Common myeloid progenitor, CD34-positive (primary cell): ENCODE measurements around the gene UGT2B17.
"Not testable (repeated sequence)": the region's sequence is repeated elsewhere in the genome, so short reads cannot be mapped to it uniquely, and the experiment has no call there.

Experiments
- CTCF ChIA-PET: fragments of 350-600 bp; sonication (Branson Sonifier 250); formaldehyde crosslinking; loops from one replicate; lab custom pipeline; 2021; ENCODE audit warnings: antibody characterized with exemption; lab: Charles Lee
- POLR2A ChIA-PET: fragments of 350-600 bp; sonication (Branson Sonifier 250); formaldehyde crosslinking; loops from one replicate; lab custom pipeline; 2021; ENCODE audit warnings: antibody characterized with exemption; lab: Charles Lee
- DNase-seq, 3 donors: peaks; one replicate each; pipeline versions ENCODE4 v3.0.0 to v3.0.0-alpha.2; 2013
- H3K27ac ChIP-seq, 2 experiments: 1 replicate in 1 of 2; 2 replicates in 1 of 2; pipeline ENCODE4 v1.7.0; 2013; ENCODE audit warnings: inconsistent platforms in 2 of 2, low read length in 2 of 2, mild to moderate bottlenecking in 2 of 2, low read depth in 1 of 2, moderate library complexity in 1 of 2; ENCODE audit not compliant: severe bottlenecking in 2 of 2, insufficient read depth in 1 of 2, poor library complexity in 1 of 2
- H3K27me3 ChIP-seq, 5 experiments: replicated peaks in 2 of 5; 1 replicate in 3 of 5; 2 replicates in 2 of 5; pipeline versions ENCODE4 v1.6.1 to v1.7.0; 2013; ENCODE audit warnings: low read length in 4 of 5, mild to moderate bottlenecking in 2 of 5, moderate library complexity in 2 of 5, inconsistent platforms in 1 of 5; ENCODE audit not compliant: insufficient read depth in 5 of 5, control insufficient read depth in 4 of 5
- H3K36me3 ChIP-seq, 4 experiments: 1 replicate in 2 of 4; 2 replicates in 2 of 4; pipeline versions ENCODE4 v1.6.1 to v1.7.0; 2013; ENCODE audit warnings: low read length in 3 of 4, control low read depth in 1 of 4, mild to moderate bottlenecking in 1 of 4; ENCODE audit not compliant: control insufficient read depth in 4 of 4, insufficient read depth in 4 of 4
- H3K4me1 ChIP-seq, 4 experiments: 1 replicate in 3 of 4; 2 replicates in 1 of 4; pipeline versions ENCODE4 v1.6.1 to v1.7.1; 2013; ENCODE audit warnings: low read length in 3 of 4, mild to moderate bottlenecking in 3 of 4, control low read depth in 1 of 4, inconsistent platforms in 1 of 4, moderate library complexity in 1 of 4; ENCODE audit not compliant: control insufficient read depth in 4 of 4, insufficient read depth in 4 of 4; ENCODE audit errors: control extremely low read depth in 1 of 4
- H3K4me3 ChIP-seq, 7 experiments: 1 replicate in 4 of 7; 2 replicates in 3 of 7; pipeline versions ENCODE4 v1.5.1 to v1.7.0; 2013; ENCODE audit warnings: mild to moderate bottlenecking in 7 of 7, low read length in 6 of 7, moderate library complexity in 6 of 7, inconsistent platforms in 2 of 7, low read depth in 2 of 7, control low read depth in 1 of 7; ENCODE audit not compliant: insufficient read depth in 4 of 7, control insufficient read depth in 1 of 7; ENCODE audit errors: extremely low read depth in 1 of 7
- H3K9me3 ChIP-seq, 5 experiments: 1 replicate in 4 of 5; 2 replicates in 1 of 5; pipeline versions ENCODE4 v1.6.1 to v1.7.1; 2013; ENCODE audit warnings: low read length in 4 of 5, mild to moderate bottlenecking in 2 of 5, inconsistent platforms in 1 of 5, low read depth in 1 of 5, moderate library complexity in 1 of 5; ENCODE audit not compliant: control insufficient read depth in 4 of 5, insufficient read depth in 2 of 5; ENCODE audit errors: control extremely low read depth in 1 of 5
- WGBS: methylation state at CpG from one replicate; pipeline ENCODE4 v1.1.5; 2013; ENCODE audit not compliant: insufficient coverage; 5-methylcytosine and 5-hydroxymethylcytosine counted together

Gene UGT2B17

GRCh38 chr4:68542742-68543141, 33.4 kb downstream of the UGT2B17 start:
- H3K4me1 ChIP-seq, DNase-seq, H3K36me3 ChIP-seq, CTCF ChIA-PET, H3K27me3 ChIP-seq, H3K27ac ChIP-seq, H3K4me3 ChIP-seq, H3K9me3 ChIP-seq, POLR2A ChIA-PET: not testable (repeated sequence)
- 95% methylated on average over 11 of the region's 13 CpGs for WGBS

- Histone ChIP-seq H3K27ac (no peak overlapping the region), H3K4me3 (no peak overlapping the region), H3K27me3 (no peaks in the 10 kb centered on the region), H3K36me3 (no peaks in the 10 kb centered on the region), H3K9me3 (no peaks in the 10 kb centered on the region), H3K4me1 (no peaks in the 10 kb centered on the region)
- POLR2A ChIA-PET: interaction anchor here (0.6 kb wide), 1 partner anchor 114 kb away, joined by 3 read pairs; no protein-coding TSS in a partner anchor
- DNase-seq: no peak
- CTCF ChIA-PET: no interaction called here
- WGBS: 100% methylated on average over 3 of the region's 3 CpGs
Observed at GRCh38 chr4:68536375-68536774, 39.7 kb downstream of the UGT2B17 start.

GRCh38 chr4:68535974-68536373, 40.1 kb downstream of the UGT2B17 start:
- Histone ChIP-seq H3K4me3 (no peak overlapping the region), H3K36me3 (no peaks in the 10 kb centered on the region), H3K9me3 (no peaks in the 10 kb centered on the region), H3K4me1 (no peaks in the 10 kb centered on the region), H3K27ac (no peak overlapping the region), H3K27me3 (no peaks in the 10 kb centered on the region)
- 17% methylated on average over 1 of the region's 6 CpGs for WGBS
- POLR2A ChIA-PET: no interaction called here
- no peak for DNase-seq
- CTCF ChIA-PET: no interaction called here

- H3K36me3 ChIP-seq, H3K27me3 ChIP-seq, H3K4me3 ChIP-seq, DNase-seq, CTCF ChIA-PET, H3K27ac ChIP-seq, H3K4me1 ChIP-seq, POLR2A ChIA-PET, H3K9me3 ChIP-seq: not testable (repeated sequence)
- no CpG with 5 or more reads among the region's 1 CpG for WGBS
Observed at GRCh38 chr4:68522232-68522631, 53.9 kb downstream of the UGT2B17 start.

- WGBS: no CpG with 5 or more reads among the region's 2 CpGs
- no peak for DNase-seq
- POLR2A ChIA-PET: no interaction called here
- CTCF ChIA-PET: no interaction called here
- peaks cover 0 to 1% (median 0%) of the 10 kb centered on the region in 5 experiments for H3K9me3 ChIP-seq
- H3K27ac ChIP-seq: no peak overlapping the region
- no peak overlapping the region for H3K4me3 ChIP-seq
- no peaks in the 10 kb centered on the region for H3K4me1 ChIP-seq
- H3K36me3 ChIP-seq: no peaks in the 10 kb centered on the region
- no peaks in the 10 kb centered on the region for H3K27me3 ChIP-seq
Observed at GRCh38 chr4:68520985-68521384, 55.1 kb downstream of the UGT2B17 start.

- H3K36me3 ChIP-seq: no peaks in the 10 kb centered on the region
- no peaks in the 10 kb centered on the region for H3K27me3 ChIP-seq
- H3K9me3 ChIP-seq: no peaks in the 10 kb centered on the region
- ChIA-PET POLR2A (no interaction called here), CTCF (interaction anchor here (1.0 kb wide), 1 partner anchor 20 kb away, joined by 3 read pairs; no protein-coding TSS in a partner anchor)
- no peaks in the 10 kb centered on the region for H3K4me1 ChIP-seq
- no peak overlapping the region for H3K27ac ChIP-seq
- no peak overlapping the region for H3K4me3 ChIP-seq
- no peak for DNase-seq
- no CpG with 5 or more reads among the region's 1 CpG for WGBS
Observed at GRCh38 chr4:68518889-68519288, 57.2 kb downstream of the UGT2B17 start.

- H3K36me3 ChIP-seq, H3K4me3 ChIP-seq, H3K9me3 ChIP-seq, H3K27me3 ChIP-seq, POLR2A ChIA-PET, H3K4me1 ChIP-seq, CTCF ChIA-PET, DNase-seq, H3K27ac ChIP-seq: not testable (repeated sequence)
- no CpG with 5 or more reads among the region's 1 CpG for WGBS
Observed at GRCh38 chr4:68505452-68505851, 70.7 kb downstream of the UGT2B17 start.
